Epithelial cell of proximal tubule (primary cell): ENCODE data around the gene PRSS50. TPM values are rescaled to one million over a fixed set of nuclear protein-coding genes. Genes with fewer than 3 reads are reported as not detected.

Experiments used
- DNase-seq: peaks from one replicate; pipeline ENCODE4 v3.0.0-alpha.2; 2011; ENCODE audit warnings: low read depth
- H3K4me3 ChIP-seq: 2 replicates; pipeline ENCODE4 v1.5.1; 2011; ENCODE audit warnings: low read depth, mild to moderate bottlenecking, low read length
- total RNA-seq: library from RNA; depleted of rRNA; stranded (reverse); fragments of >200 nt; gene quantifications from 2 replicates; pipeline ENCODE4 v1.2.3, GENCODE V29; 2015
- TF ChIP-seq, protein P1 (sequence below): conservative IDR thresholded peaks from 2 replicates; pipeline ENCODE4 v1.5.1; 2012; ENCODE audit warnings: low read depth, mild to moderate bottlenecking, low read length

PRSS50 gene
- total RNA-seq, 1 donor from 2014 or later = not detected

DNA sequence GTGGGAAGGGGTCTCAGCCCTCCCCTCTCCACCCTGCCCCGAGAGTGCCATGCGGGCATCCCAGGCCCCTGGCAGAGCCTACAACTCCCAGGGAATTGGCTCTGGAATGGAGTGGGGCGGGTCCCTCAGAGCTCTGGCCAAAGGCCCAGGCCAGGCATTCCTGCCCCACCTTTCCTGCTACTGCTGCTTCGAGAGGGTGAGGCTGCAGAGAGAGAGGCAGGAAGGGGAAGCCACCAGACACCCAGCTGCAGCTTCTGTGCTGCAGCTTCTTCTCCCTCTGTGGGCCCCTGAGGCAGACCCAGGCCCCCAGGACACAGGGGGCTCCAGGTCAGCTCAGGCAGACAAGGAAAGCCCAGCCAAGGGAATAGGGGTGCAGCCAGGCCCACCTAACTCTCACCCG, 26.9 kb downstream of the PRSS50 start:
- H3K4me3 ChIP-seq = no peak overlapping the region
- TF ChIP-seq, protein P1, sequence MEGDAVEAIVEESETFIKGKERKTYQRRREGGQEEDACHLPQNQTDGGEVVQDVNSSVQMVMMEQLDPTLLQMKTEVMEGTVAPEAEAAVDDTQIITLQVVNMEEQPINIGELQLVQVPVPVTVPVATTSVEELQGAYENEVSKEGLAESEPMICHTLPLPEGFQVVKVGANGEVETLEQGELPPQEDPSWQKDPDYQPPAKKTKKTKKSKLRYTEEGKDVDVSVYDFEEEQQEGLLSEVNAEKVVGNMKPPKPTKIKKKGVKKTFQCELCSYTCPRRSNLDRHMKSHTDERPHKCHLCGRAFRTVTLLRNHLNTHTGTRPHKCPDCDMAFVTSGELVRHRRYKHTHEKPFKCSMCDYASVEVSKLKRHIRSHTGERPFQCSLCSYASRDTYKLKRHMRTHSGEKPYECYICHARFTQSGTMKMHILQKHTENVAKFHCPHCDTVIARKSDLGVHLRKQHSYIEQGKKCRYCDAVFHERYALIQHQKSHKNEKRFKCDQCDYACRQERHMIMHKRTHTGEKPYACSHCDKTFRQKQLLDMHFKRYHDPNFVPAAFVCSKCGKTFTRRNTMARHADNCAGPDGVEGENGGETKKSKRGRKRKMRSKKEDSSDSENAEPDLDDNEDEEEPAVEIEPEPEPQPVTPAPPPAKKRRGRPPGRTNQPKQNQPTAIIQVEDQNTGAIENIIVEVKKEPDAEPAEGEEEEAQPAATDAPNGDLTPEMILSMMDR = no peak
- DNase-seq = no peak

DNA sequence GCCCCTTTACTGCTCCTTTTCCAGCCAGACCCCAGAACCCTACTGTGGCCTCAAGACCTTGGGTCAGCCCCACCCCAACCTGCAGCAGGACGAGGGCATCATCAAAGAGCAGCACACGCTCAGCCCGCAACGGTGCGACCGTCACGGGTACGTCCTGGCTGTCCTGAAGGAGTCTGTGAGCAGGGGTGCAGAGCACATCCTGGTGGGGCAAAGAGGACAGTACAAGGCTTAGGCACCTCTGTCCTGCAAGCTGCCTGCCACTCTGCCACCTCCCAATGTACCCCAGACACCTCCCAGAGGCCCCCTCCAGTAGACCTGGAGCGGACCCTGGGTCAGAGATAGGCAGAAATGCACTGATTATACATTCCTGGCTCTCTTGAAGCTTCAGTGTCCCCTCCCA, 32.2 kb downstream of the PRSS50 start:
- no peak for DNase-seq
- TF ChIP-seq, protein P1 = no peak
- no peak overlapping the region for H3K4me3 ChIP-seq

DNA sequence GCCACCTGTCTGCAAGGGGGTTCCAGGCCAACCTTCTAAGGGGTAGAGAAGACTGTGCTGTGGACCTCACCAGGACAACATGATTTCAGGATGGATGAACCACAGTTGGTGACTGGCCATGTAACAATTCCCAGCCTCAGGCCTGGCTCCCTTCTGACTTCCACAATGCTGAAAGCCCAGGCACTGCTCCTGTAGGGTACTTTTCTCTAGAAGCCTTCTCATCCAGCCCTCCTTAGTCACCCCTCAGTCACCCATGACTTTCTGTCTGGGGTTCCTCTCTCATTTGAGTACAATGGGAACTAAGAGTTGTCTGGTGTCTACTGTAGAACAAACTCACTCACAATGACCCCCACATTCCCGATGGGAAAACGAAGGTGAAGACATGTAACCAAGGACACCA, 32.8 kb downstream of the PRSS50 start:
- no peak overlapping the region for H3K4me3 ChIP-seq
- DNase-seq = no peak
- TF ChIP-seq, protein P1 = no peak

DNA sequence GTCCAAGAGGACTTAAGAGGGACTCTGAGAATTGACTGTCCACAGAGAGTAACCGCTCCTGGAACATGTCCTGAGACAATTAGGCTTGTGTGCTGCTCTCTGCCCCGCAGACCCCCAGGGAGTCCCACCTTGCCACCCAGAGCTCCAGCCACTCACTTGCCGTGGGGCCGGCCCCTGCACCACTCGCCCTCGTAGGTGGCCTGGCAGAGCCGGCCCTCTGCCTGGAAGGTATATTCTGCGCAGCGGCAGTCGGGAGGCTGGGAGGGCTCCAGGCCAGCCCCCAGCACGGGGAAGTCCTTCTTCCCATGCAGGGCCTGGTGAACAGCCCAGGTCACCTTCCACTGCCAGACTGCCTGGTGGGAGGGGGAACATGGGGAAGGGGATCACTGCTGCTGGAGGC, 34.7 kb downstream of the PRSS50 start:
- TF ChIP-seq, protein P1 = no peak
- H3K4me3 ChIP-seq = no peak overlapping the region
- no peak for DNase-seq

DNA sequence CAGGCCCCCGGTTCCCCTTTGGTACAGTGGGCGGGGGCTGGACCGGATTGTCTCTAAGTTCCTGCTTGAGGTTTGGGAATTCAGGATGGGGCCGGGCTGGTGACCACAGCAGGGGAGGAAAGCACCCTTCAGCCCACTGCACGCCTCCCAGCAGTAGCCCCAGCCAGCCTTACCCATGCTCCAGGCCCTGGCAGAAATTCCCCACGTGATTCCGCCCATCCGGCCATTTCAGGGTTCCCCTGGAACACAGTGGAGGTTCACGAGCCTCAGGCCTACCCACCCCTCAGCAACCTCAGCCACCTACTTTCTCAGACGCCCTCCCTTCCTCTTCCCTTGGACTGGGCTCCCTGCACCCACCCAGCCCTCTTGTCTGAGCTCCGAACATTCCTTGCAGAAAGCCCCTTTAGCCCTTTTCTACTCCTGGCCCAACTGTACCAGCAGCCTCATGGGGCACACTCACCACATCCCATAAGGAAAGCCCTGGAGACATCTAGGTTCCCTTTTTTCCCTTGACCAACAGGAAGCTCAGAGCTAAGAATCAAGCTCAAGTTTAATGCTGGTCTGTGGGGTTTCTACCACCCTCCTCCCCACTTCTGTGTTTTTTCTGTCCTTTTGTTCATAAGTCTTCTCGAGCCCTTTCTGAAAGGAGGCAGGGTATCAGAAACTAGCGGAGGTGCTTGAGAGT, 35.7 kb downstream of the PRSS50 start:
- TF ChIP-seq, protein P1 = no peak
- H3K4me3 ChIP-seq = no peak overlapping the region
- no peak for DNase-seq

DNA sequence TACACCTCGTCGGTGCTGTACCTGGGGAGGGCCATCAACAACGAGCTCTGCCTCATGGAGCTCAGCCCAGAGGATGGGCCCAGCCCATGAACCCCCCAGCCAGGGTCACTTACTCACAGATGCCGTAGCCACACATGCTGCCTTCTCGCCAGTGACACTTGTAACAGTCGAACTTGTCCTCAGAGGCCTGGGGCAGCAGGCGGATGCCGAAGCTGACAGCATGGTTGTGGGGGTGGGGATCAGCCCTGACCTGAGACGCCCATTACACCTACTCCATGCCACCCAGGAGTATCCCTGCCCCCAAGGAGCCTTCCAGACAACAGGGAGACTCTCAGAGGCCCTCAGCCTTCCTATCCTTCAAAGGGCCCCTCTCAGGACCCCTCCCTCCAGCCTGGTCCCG, 36.3 kb downstream of the PRSS50 start:
- no peak for DNase-seq
- TF ChIP-seq, protein P1 = no peak
- no peak overlapping the region for H3K4me3 ChIP-seq

DNA sequence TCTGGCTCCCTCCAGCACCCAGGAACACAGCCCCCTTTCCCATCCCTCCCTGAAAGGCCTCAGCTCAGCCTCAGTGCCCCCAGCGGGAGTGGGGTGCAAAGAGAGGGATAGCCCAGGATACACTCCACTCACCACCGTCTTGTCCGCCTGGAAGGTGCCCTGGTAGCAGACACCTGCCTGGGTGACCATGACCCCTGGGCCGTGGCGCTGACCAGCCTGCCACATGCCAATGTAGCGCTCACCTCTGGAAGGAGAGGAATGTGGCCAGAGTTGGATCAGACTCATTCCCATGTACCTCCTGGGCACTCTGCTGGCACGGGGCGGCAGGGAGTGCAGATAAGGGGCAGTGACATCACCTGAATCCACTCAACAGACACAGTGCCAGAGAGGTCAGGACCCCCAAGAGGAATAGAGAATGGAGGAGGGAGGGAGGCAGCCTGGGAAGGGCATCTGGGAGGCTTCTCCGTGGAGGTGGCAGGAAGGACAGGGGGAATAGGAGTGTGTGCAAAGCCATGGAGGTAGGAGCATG, 37.3 kb downstream of the PRSS50 start:
- H3K4me3 ChIP-seq = no peak overlapping the region
- no peak for DNase-seq
- TF ChIP-seq, protein P1 = no peak
